NCI-H774 (cell line): ENCODE results near the gene FBXL19.

Source experiments
- DNase-seq: peaks from one replicate; lab custom pipeline; 2025; lab: John Stamatoyannopoulos, UW

FBXL19 gene

GRCh38 chr16:30947541-30947858 lies 24.1 kb downstream of the FBXL19 start:
- DNase-seq: no peak

DNA sequence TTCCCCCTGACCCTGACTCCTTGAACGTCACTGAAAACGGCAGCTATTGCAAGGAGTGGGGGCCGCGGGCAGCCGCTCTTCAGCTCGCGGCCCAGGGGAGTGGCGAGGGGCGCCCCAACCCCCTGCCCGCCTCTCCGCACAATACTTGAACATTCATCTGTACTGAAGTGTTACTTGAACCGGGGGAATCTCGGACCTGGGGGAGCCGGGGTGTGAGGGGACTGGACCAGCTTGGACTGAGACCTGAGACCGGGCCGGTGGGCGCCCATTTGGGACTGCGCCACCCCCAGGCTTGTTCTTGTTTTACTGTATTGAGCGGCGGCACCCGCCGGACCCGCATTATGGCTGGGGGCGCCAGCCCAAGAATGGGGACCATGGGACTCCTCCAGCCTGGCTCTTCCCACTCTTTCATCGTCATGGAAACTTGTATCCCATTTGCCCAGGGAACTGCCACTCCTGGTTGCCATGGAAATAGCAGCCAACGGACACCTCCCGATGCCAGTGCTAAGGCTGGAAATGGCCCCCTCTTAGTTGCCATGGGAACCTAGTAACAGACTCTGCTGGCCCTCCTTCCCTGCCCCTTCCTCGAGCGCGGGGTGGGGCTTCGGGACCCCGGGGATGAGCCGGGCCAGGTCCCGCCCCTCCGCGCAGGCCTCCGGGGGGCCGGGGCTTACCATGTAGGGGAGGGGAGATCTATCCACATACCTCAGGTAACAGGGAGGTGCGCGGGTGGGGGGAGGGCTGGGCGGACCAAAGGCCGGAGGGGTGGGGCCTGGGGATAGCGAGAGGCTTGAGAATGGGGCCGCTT lies 24.7 kb downstream of the FBXL19 start:
- peak; percentile 49 for DNase-seq

DNA sequence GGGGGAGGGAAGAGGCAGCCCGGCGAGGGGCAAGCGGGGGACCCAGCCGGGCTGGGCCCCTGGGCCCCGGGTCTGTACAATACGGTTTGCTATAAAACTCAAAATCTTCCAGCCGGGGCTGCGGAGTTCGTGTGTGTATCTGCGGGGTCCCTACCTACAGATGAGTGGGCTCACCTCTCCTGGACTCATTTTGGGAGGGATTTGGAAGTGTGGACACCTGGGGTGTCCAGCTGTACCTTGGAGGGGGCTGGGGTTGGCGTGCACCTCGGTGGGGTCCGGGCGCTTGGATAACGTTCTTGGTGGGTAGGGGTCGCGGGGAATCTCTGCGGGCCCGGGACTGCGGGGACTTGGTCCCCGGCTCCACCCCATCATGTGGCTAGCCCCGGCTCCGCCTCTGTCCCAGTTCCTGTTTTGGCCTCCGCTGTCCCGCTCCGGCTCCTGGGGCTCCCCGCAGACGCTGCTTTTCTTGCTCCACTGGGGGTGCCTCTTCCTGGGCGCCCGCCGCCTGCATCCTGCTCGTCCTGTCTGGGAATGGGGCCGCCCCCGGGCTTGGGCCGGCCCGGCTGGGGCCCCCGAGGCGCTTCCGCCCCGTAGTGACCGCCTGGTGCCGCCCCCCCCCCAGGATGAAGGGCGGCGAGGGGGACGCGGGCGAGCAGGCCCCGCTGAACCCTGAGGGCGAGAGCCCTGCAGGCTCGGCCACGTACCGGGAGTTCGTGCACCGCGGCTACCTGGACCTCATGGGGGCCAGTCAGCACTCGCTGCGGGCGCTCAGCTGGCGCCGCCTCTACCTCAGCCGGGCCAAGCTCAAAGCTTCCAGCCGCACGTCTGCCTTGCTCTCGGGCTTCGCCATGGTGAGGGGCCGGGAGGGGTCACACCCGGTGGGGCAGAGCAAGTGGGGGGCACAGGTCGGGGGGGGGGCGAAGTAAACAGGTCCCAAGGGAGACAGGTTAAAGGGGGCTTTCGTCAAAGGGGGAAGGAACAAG lies 25.6 kb downstream of the FBXL19 start, which contains the start of gene ORAI3:
TSS of gene ORAI3 (plus strand) at position 402 of the 983 bp plus-strand sequence. CDS start at position 624, 222 bp downstream.
- DNase-seq: no peak

GRCh38 chr16:30949650-30950515 lies 26.5 kb downstream of the FBXL19 start:
- DNase-seq: no peak

- no peak for DNase-seq
Measured at GRCh38 chr16:30950516-30951065, 27.2 kb downstream of the FBXL19 start.

GRCh38 chr16:30951193-30951592 lies 27.8 kb downstream of the FBXL19 start:
- no peak for DNase-seq

DNA sequence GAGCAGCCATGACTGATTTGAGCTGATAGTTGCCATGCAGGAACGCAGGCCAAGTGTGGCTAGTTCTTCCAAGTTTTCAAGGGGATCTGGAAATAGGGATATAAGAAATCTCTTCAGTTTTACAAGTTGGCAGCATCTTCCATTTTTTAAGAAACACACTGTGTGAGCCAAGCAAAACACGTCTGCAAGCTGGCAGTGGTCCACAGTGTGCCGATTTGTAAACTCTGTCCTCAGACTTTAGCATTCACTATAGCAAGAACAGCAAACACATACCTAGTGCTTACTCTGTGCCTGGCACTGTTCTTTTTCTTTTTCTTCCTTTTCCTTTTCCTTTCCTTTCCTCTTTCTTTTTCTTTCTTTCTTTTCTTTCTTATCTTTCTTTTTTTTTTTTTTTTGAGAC lies 28.4 kb downstream of the FBXL19 start:
- no peak for DNase-seq

- no peak for DNase-seq
Measured at GRCh38 chr16:30953111-30953510, 29.7 kb downstream of the FBXL19 start.

GRCh38 chr16:30953511-30954124 lies 30.2 kb downstream of the FBXL19 start:
- DNase-seq: peak; percentile 48

DNA sequence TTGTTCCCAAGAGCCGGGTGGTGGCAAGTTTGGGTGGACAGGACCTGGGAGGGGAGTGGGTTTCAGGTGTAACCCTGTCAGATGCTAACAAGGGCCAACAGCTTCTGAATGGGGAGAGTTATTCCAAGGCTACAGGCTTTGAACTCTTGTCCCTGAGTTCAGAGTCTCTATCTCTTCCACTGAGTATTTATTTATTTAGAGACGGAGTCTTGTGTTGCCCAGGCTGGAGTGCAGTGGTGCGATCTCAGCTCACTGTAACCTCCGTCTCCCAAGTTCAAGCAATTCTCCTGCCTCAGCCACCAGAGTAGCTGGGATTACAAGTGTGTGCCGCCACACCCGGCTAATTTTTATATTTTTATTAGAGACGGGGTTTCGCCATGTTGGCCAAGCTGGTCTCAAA lies 31.6 kb downstream of the FBXL19 start:
- no peak for DNase-seq

- peak; percentile 52 for DNase-seq
Measured at GRCh38 chr16:30956601-30957455, 33.5 kb downstream of the FBXL19 start.

DNA sequence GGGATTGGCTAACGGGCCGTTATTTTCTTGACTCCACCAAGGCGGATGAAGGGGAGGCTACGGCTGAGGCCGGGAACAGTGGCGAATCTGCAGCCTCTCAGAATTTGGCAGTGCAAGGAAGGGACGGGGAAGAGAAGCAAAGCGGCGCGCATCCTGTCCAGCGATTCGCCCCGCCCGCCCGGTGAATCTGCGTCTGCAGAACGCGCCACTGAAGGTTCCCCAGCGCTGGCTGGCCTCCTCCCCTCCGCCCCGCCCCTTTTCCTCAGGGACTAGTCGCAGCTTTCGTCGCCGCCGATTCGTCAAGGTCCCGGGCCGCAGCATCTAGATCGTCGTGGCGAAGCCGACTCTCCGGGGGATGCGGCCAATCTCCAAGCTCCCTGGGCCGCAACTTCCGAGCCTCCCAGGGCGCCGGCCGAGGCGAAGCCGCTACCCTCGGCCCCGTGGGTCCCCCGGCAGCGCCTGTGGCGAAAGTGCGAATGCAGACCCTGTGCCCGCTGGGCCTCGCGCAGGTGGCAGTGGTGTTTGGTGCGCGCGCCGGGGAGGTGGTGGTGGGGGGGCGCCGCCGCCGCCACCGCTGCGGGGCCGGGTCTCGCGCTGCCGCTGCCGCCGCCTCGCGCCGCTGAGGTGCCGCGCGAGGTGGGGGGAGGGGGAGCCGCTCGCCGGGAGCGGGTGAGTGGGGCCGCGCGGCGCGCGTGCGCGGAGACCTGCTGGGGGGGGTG lies 34.2 kb downstream of the FBXL19 start, which contains the start of gene SETD1A:
TSS of gene SETD1A (plus strand) at position 299 of the 719 bp plus-strand sequence. CDS start 978 bp downstream, outside the sequence.
- peak; percentile 92 for DNase-seq

GRCh38 chr16:30958175-30959079 lies 35.1 kb downstream of the FBXL19 start:
- DNase-seq: peak; percentile 44

GRCh38 chr16:30961384-30961783 lies 38.0 kb downstream of the FBXL19 start:
- no peak for DNase-seq

- DNase-seq: no peak
Measured at GRCh38 chr16:30963925-30964511, 40.6 kb downstream of the FBXL19 start.

GRCh38 chr16:30964574-30965226 lies 41.3 kb downstream of the FBXL19 start:
- DNase-seq: no peak

DNA sequence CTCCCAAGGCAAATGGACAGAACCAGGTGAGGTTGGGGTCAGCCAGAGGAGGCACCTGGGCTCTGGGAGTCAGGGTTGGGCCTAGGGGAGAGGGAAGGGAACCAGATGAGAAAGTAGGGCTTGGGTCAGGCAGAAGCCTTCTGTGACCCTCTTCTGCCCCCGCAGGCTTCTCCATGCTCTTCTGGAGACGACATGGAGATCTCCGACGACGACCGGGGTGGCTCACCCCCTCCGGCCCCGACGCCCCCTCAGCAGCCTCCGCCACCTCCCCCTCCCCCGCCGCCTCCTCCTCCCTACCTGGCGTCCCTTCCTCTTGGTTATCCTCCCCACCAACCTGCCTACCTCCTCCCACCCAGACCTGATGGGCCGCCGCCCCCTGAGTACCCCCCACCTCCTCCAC lies 42.1 kb downstream of the FBXL19 start:
- no peak for DNase-seq
